OCI-LY7 (cell line): ENCODE results near the gene PLPPR5. TPM values are rescaled to one million over a fixed set of nuclear protein-coding genes. Genes with fewer than 3 reads are reported as not detected.

Source experiments
- BruUV-seq: library from RNA; stranded (reverse); fragments of 400-500 nt; replicated peaks from 2 replicates; lab custom pipeline; 2021; lab: Mats Ljungman, UMichigan
- CTCF ChIA-PET: fragments of 300-600 bp; sonication (Branson Sonifier 250); formaldehyde crosslinking; loops from one replicate; lab custom pipeline; 2022; ENCODE audit warnings: antibody characterized with exemption; ENCODE audit not compliant: unreplicated experiment; lab: Charles Lee
- POLR2A ChIA-PET: fragments of 300-600 bp; sonication (Branson Sonifier 250); formaldehyde crosslinking; loops from one replicate; lab custom pipeline; 2022; ENCODE audit warnings: antibody characterized with exemption; lab: Charles Lee
- DNase-seq: peaks from one replicate; pipeline ENCODE4 v3.0.0-alpha.2; 2015; ENCODE audit warnings: low spot score
- H2AFZ ChIP-seq: fragments of 200-600 bp; sonication (generic), shearing (Covaris generic); 2 replicates; pipeline ENCODE4 v1.6.1; 2014; ENCODE audit warnings: mild to moderate bottlenecking, antibody characterized with exemption, low read length, moderate library complexity
- H3K27ac ChIP-seq: fragments of 200-600 bp; sonication (generic); 2 replicates; pipeline ENCODE4 v1.5.1; 2014; ENCODE audit warnings: mixed run types, low read depth, mild to moderate bottlenecking, moderate library complexity, low read length, inconsistent platforms; ENCODE audit not compliant: poor library complexity, severe bottlenecking
- H3K36me3 ChIP-seq: fragments of 200-600 bp; sonication (generic); 2 replicates; pipeline ENCODE4 v1.6.1; 2014; ENCODE audit warnings: mild to moderate bottlenecking, antibody characterized with exemption, low read length, moderate library complexity, mixed read lengths; ENCODE audit not compliant: insufficient read depth
- H3K4me1 ChIP-seq: fragments of 200-600 bp; sonication (generic); 2 replicates; pipeline ENCODE4 v1.5.1; 2014; ENCODE audit warnings: mild to moderate bottlenecking, low read length; ENCODE audit not compliant: insufficient read depth, poor library complexity, severe bottlenecking
- H3K4me2 ChIP-seq: fragments of 200-600 bp; sonication (generic); 2 replicates; pipeline ENCODE4 v1.6.1; 2014; ENCODE audit warnings: mild to moderate bottlenecking, low read length
- H3K4me3 ChIP-seq: fragments of 200-600 bp; sonication (generic); 2 replicates; pipeline ENCODE4 v1.5.1; 2014; ENCODE audit warnings: mild to moderate bottlenecking, low read depth, low read length; ENCODE audit not compliant: poor library complexity, severe bottlenecking
- H3K79me2 ChIP-seq: fragments of 200-600 bp; sonication (generic); 2 replicates; pipeline ENCODE4 v1.6.1; 2016; ENCODE audit warnings: low read depth, mild to moderate bottlenecking, low read length, moderate library complexity, mixed read lengths; ENCODE audit not compliant: insufficient read depth
- H3K9me2 ChIP-seq: fragments of 200-600 bp; sonication (generic); 2 replicates; pipeline ENCODE4 v1.6.1; 2016; ENCODE audit warnings: mild to moderate bottlenecking, low read length, mixed read lengths; ENCODE audit not compliant: insufficient read depth
- H3K9me3 ChIP-seq: fragments of 200-600 bp; sonication (generic); 2 replicates; pipeline ENCODE4 v1.6.1; 2014; ENCODE audit warnings: mild to moderate bottlenecking, mixed run types, low read length, mixed read lengths
- H4K20me1 ChIP-seq: fragments of 200-600 bp; sonication (generic); 2 replicates; pipeline ENCODE4 v1.6.1; 2014; ENCODE audit warnings: mild to moderate bottlenecking, antibody characterized with exemption, low read length, moderate library complexity, mixed read lengths; ENCODE audit not compliant: insufficient read depth
- CTCF ChIP-seq: fragments of 200-600 bp; sonication (generic); conservative IDR thresholded peaks from 2 replicates; pipeline ENCODE4 v1.5.1; 2014; ENCODE audit warnings: mild to moderate bottlenecking, antibody characterized with exemption, low read length, moderate library complexity, mixed read lengths
- EZH2phosphoT487 ChIP-seq: fragments of 200-600 bp; sonication (generic); IDR thresholded peaks from 2 replicates; pipeline ENCODE4 v1.6.1; 2018; ENCODE audit warnings: low read depth, borderline replicate concordance, mild to moderate bottlenecking, mixed run types, antibody characterized with exemption, low read length, moderate library complexity, mixed read lengths
- intact Hi-C: fragments of 100-400 bp; cut with micrococcal nuclease; formaldehyde crosslinking; loops from one replicate; pipeline ENCODE4 v1.10.0; 2022; ENCODE audit not compliant: unreplicated experiment
- total RNA-seq, 2 experiments: library from RNA; depleted of rRNA in 1 of 2; stranded (reverse); fragments of >200 nt in 1 of 2; shearing (Covaris generic) in 1 of 2; gene quantifications; 2 replicates each; pipeline ENCODE4 v1.2.3, GENCODE V29; 2014 to 2022

Gene PLPPR5
- total RNA-seq, 2 experiments from 2014 or later = not detected

DNA sequence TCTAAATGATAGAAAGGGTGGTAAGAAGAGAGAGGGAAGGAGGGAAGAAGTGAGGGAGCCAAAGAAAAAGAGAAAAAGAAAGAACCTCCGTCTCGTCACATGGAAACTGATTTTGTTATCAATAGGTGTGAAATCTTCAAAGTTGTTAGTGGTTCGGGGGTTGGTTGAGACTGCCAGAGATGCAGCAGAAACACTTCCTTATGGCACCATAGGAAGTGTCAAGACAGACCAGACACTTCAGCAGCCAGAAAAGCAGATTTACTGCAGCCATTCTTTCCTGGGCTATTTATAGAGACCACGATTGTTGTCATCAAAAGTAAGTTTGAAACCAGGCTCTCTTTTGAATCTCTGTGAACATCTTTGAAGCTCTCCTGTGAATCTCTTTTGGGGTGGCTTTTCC lies 150.5 kb downstream of the PLPPR5 start:
- CTCF ChIA-PET = no interaction called here
- no peak overlapping the region for H3K27ac ChIP-seq

DNA sequence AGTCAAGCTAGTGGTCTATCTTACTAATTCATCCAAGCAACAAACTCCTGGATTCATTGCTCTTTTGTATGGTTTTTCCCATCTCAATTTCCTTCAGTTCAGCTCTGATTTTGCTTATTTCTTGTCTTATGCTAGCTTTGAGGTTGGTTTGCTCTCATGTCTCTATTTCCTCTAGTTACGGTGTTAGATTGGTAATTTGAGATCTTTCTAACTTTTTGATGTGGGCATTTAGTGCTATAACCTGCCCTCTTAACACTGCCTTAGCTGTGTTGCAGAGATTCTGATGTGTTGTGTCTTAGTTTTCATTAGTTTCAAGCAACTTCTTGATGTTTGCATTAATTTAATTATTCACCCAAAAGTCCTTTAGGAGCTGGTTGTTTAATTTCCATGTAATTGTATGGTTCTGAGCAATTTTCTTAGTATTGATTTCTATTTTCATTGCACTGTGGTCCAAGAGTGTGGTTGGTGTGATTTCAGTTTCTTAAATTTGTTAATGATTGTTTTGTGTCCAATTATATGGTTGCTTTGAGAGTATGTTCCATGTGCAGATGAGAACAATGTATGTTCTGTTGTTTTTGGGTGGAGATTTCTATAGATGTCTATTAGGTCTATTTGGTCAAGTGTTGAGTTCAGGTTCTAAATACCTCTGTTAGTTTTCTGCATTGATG lies 154.6 kb downstream of the PLPPR5 start:
- Histone ChIP-seq H3K4me1 (no peaks in the 10 kb centered on the region), H4K20me1 (no peaks in the 10 kb centered on the region), H3K79me2 (no peaks in the 10 kb centered on the region), H3K4me3 (no peak overlapping the region), H3K27ac (no peak overlapping the region), H3K36me3 (no peaks in the 10 kb centered on the region), H2AFZ (no peak overlapping the region), H3K9me2 (no peaks in the 10 kb centered on the region), H3K9me3 (no peaks in the 10 kb centered on the region), H3K4me2 (no peak overlapping the region)
- no TSS peak for BruUV-seq
- CTCF ChIA-PET = no interaction called here
- intact Hi-C loops = no loop called here
- POLR2A ChIA-PET = no interaction called here
- no peak for DNase-seq
- TF ChIP-seq EZH2phosphoT487 = no peak
- TF ChIP-seq CTCF = no peak

More for the DNA sequence above, 150.5 kb downstream of the PLPPR5 start:
- Histone ChIP-seq H3K9me3 (no peaks in the 10 kb centered on the region), H3K4me1 (no peaks in the 10 kb centered on the region), H4K20me1 (no peaks in the 10 kb centered on the region), H3K36me3 (no peaks in the 10 kb centered on the region), H3K9me2 (no peaks in the 10 kb centered on the region), H3K4me2 (no peak overlapping the region), H3K4me3 (no peak overlapping the region), H3K79me2 (no peaks in the 10 kb centered on the region), H2AFZ (0 out of 2 replicates have a peak overlapping the region, but pooled peaks have one; percentile 14)
- POLR2A ChIA-PET = no interaction called here
- TF ChIP-seq EZH2phosphoT487 (no peak), CTCF (no peak)
- intact Hi-C loops = no loop called here
- DNase-seq = no peak
- no TSS peak for BruUV-seq

GRCh38 chr1:98842241-98842640 lies 162.4 kb downstream of the PLPPR5 start:
- intact Hi-C loops = no loop called here
- Histone ChIP-seq H3K79me2 (no peaks in the 10 kb centered on the region), H2AFZ (no peak overlapping the region), H3K4me3 (no peak overlapping the region), H4K20me1 (no peaks in the 10 kb centered on the region), H3K9me2 (no peaks in the 10 kb centered on the region), H3K36me3 (no peaks in the 10 kb centered on the region), H3K4me1 (no peaks in the 10 kb centered on the region), H3K9me3 (no peaks in the 10 kb centered on the region), H3K4me2 (no peak overlapping the region), H3K27ac (no peak overlapping the region)
- TF ChIP-seq CTCF = no peak
- no peak for TF ChIP-seq EZH2phosphoT487
- ChIA-PET POLR2A (no interaction called here), CTCF (no interaction called here)
- no TSS peak for BruUV-seq
- no peak for DNase-seq
